Measurements from ENCODE around the gene HSD17B1. TPM values are rescaled to one million over a fixed set of nuclear protein-coding genes. Genes with fewer than 3 reads are reported as not detected.

Gene HSD17B1
- total and polyA plus RNA-seq, 8 donors, result 0.55 to 4.8 (median 2.7) TPM; not detected in 3

DNA sequence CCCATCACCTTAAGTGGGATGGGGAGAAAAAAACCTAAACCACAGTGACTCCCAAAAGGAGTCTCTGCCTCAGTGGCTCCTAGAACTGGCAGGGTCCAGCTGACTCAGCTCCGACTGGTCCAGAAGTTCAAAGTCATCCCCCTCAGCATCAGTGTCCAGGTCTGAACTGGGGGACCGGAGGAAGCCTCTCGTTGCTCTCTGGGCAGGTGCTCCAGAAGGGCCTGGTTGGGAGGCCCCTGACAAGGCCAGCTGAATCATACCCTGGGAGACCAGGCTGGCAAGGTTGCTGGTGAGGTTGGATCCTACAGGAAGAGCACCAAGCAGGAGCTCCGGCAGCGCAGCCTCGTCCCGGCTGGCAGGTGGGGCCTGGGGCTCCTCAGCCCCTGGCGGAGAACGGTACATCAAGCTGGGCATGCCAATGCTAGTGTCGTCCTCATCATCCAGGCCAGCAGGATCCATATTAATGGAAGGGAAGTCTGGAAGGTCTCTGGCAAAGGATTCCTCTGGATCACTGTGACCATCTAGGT lies 29.1 kb downstream of the HSD17B1 start:
- no peak overlapping the region for H3K27ac ChIP-seq
- DNase-seq, result no peak
- H3K9me3 ChIP-seq, result no peaks in the 10 kb centered on the region
- peaks cover 52 to 77% (median 75%) of the 10 kb centered on the region in 4 donors for H3K36me3 ChIP-seq
- intact Hi-C loops (cut with DNase I; ENCODE audit: low total_unique reads), result loop anchor here (10.0 kb wide), 1 partner anchor 103 kb away; the partner anchor contains the start of genes CCR10 and CNTNAP1
- TF ChIP-seq, protein P1, sequence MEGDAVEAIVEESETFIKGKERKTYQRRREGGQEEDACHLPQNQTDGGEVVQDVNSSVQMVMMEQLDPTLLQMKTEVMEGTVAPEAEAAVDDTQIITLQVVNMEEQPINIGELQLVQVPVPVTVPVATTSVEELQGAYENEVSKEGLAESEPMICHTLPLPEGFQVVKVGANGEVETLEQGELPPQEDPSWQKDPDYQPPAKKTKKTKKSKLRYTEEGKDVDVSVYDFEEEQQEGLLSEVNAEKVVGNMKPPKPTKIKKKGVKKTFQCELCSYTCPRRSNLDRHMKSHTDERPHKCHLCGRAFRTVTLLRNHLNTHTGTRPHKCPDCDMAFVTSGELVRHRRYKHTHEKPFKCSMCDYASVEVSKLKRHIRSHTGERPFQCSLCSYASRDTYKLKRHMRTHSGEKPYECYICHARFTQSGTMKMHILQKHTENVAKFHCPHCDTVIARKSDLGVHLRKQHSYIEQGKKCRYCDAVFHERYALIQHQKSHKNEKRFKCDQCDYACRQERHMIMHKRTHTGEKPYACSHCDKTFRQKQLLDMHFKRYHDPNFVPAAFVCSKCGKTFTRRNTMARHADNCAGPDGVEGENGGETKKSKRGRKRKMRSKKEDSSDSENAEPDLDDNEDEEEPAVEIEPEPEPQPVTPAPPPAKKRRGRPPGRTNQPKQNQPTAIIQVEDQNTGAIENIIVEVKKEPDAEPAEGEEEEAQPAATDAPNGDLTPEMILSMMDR (IDR thresholded peaks at IDR 0.05), result no peak
- TF ChIP-seq POLR2A (IDR thresholded peaks at IDR 0.05) (no peak), POLR2AphosphoS5 (IDR thresholded peaks at IDR 0.05) (no peak), EP300 (IDR thresholded peaks at IDR 0.05) (no peak)
- no peaks in the 10 kb centered on the region for H3K27me3 ChIP-seq
- WGBS, 5 donors, result 85 to 93% (median 91%) methylated on average over 6 to 10 of the region's 10 CpGs
- peaks cover 23 to 56% (median 49%) of the 10 kb centered on the region in 4 donors for H3K4me1 ChIP-seq
- H3K4me3 ChIP-seq, result no peak overlapping the region

DNA sequence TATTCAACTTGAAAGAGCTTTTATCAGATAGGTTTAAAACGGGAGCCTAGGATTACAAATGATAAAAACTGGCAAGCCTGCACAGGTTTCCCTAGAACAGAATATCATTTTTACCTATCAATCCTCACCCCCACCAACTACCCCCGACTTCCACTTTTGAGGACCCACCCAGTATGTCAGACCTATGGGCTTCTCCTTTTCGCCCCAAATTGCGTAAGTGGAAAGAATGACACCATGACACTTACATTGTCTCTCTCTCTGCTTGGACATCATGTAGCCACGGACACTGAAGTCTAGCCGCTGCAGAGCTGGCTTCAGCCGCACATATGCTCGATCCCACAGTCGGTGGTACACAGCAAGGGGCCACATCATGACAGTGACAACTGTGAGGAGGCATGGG lies 32.2 kb downstream of the HSD17B1 start:
- 71 to 87% (median 83%) methylated on average over 8 to 9 of the region's 9 CpGs for WGBS, 5 donors
- H3K36me3 ChIP-seq, result peaks cover 58 to 100% (median 98%) of the 10 kb centered on the region in 4 donors
- peak overlapping the region in 3 of 5 donors; percentile 71 to 75 (median 74) for H3K27ac ChIP-seq
- intact Hi-C loops (cut with DNase I; ENCODE audit: low total_unique reads), result loop anchor here (10.0 kb wide), 1 partner anchor 100 kb away; the partner anchor contains the start of genes CCR10 and CNTNAP1
- H3K4me3 ChIP-seq, result no peak overlapping the region
- H3K27me3 ChIP-seq, result no peaks in the 10 kb centered on the region
- no peaks in the 10 kb centered on the region for H3K9me3 ChIP-seq
- TF ChIP-seq POLR2A (IDR thresholded peaks at IDR 0.05), result no peak
- TF ChIP-seq EP300 (IDR thresholded peaks at IDR 0.05), result no peak
- H3K4me1 ChIP-seq, result peaks cover 31 to 55% (median 45%) of the 10 kb centered on the region in 4 donors
- no peak for DNase-seq

DNA sequence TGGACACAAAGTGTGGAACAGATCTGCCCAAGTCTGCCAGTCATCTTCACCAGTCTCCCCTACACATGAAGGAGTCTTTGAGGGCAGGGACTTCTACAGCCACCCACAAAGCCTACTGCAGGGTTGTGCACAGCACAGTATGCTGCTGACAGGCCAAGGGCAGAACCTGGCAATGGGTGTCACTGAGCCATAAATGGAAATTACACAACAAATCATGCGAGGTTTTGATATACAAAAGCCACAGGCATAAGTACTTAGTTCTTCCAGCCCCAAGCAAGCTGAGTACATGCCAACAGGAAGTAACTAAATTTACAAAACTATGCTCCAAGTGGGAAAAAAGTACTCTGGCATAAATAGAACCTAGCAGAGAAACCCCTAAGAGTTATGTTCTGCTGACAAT lies 32.6 kb downstream of the HSD17B1 start:
- H3K36me3 ChIP-seq, result peaks cover 61 to 100% (median 98%) of the 10 kb centered on the region in 4 donors
- peaks cover 31 to 51% (median 44%) of the 10 kb centered on the region in 4 donors for H3K4me1 ChIP-seq
- no peak for DNase-seq
- intact Hi-C loops (cut with DNase I; ENCODE audit: low total_unique reads), result loop anchor here (10.0 kb wide), 1 partner anchor 99 kb away; the partner anchor contains the start of genes CCR10 and CNTNAP1
- H3K4me3 ChIP-seq, result no peak overlapping the region
- TF ChIP-seq POLR2AphosphoS5 (IDR thresholded peaks at IDR 0.05) (no peak), EP300 (IDR thresholded peaks at IDR 0.05) (no peak), POLR2A (IDR thresholded peaks at IDR 0.05) (no peak)
- TF ChIP-seq, protein P1 (IDR thresholded peaks at IDR 0.05), result no peak
- H3K27ac ChIP-seq, result peak overlapping the region in 3 of 5 donors; percentile 71 to 75 (median 74)
- no peaks in the 10 kb centered on the region for H3K27me3 ChIP-seq
- no peaks in the 10 kb centered on the region for H3K9me3 ChIP-seq
- WGBS, 5 donors, result 6 to 16% (median 10%) methylated on average over 1 of the region's 1 CpG

DNA sequence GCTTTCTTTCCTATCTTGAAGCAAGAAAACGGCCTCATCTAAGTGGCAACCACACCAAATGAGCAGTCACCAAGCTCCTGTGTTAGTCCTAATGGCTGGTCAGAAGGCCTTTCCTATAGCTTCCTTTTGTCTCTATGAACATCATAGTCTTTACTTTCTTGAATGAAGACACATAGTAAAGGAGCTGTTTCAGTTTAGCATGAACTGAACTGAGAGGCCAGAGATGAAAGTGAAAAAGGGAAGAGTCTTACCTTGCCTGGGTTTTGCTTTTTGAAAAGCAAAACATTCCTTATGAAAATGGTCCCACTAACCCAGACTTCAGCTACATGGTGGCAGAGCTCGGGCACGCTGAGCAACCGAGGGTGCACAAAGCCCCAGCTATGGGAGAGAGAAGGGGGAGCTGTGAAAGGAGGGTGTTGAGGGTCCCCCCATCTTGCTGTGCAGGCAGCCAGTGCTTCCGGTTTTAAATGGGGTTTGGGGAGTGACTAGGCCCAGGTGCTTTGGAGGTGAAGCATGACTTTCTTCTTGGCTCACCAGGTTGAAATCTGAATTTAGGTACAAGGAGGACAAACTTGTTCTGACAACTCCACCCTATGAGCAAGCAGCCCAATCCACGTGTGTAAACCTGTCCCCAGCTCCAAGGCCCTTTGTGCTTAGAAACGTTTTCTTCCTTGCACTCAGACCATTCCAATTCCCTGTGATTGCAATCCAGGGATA lies 33.9 kb downstream of the HSD17B1 start:
- Histone ChIP-seq H3K27ac (peak overlapping the region; percentile 54 to 75 (median 71)), H3K9me3 (no peaks in the 10 kb centered on the region), H3K4me1 (peaks cover 31 to 51% (median 44%) of the 10 kb centered on the region in 4 donors), H3K36me3 (peaks cover 71 to 100% (median 99%) of the 10 kb centered on the region in 4 donors), H3K27me3 (no peaks in the 10 kb centered on the region), H3K4me3 (no peak overlapping the region)
- no peak for DNase-seq
- WGBS, 5 donors, result 59 to 67% (median 61%) methylated on average over 7 of the region's 7 CpGs
- TF ChIP-seq, protein P1 (IDR thresholded peaks at IDR 0.05), result no peak
- TF ChIP-seq POLR2AphosphoS5 (IDR thresholded peaks at IDR 0.05), result peak in 1 of 3 donors; percentile 11
- intact Hi-C loops (cut with DNase I; ENCODE audit: low total_unique reads), result loop anchor here (10.0 kb wide), 1 partner anchor 98 kb away; the partner anchor contains the start of genes CCR10 and CNTNAP1
